ENCODE data around the gene EGFR. TPM values are rescaled to one million over a fixed set of nuclear protein-coding genes. Genes with fewer than 3 reads are reported as not detected.
A peak's percentile ranks its signal among the peaks of the same experiment; 100 is the strongest.

EGFR gene
- total RNA-seq, 2 donors from 2014 or later: 42.5 to 44.2 TPM

- H3K27me3 ChIP-seq: no peaks in the 10 kb centered on the region
- DNase-seq: peak in 2 of 4 donors; percentile 47 to 48
- H3K36me3 ChIP-seq (replicated peaks in 1 of 2; ENCODE audit: insufficient read depth in 1 of 2, low read depth in 2 of 2): no peaks in the 10 kb centered on the region
- no peak for TF ChIP-seq POLR2A (IDR thresholded peaks at IDR 0.05)
- TF ChIP-seq CTCF (IDR thresholded peaks at IDR 0.05): no peak
- ATAC-seq: peak; percentile 47
- no peak overlapping the region for H3K27ac ChIP-seq
- WGBS, 2 donors: 40 to 48% methylated on average over 6 to 8 of the region's 8 CpGs
- intact Hi-C loops (cut with DNase I): no loop called here
- H3K9me3 ChIP-seq: no peaks in the 10 kb centered on the region
- H3K4me3 ChIP-seq: no peak overlapping the region
- peaks cover 12% of the 10 kb centered on the region for H3K4me1 ChIP-seq
Observed at GRCh38 chr7:55140221-55140940, 121.6 kb downstream of the EGFR start.

GRCh38 chr7:55140941-55141278, 122.1 kb downstream of the EGFR start:
- H3K4me1 ChIP-seq: peaks cover 12% of the 10 kb centered on the region
- no peak for ATAC-seq
- no peak overlapping the region for H3K27ac ChIP-seq
- H3K36me3 ChIP-seq (replicated peaks in 1 of 2; ENCODE audit: insufficient read depth in 1 of 2, low read depth in 2 of 2): no peaks in the 10 kb centered on the region
- no peak overlapping the region for H3K4me3 ChIP-seq
- intact Hi-C loops (cut with DNase I): no loop called here
- DNase-seq: no peak
- no peaks in the 10 kb centered on the region for H3K27me3 ChIP-seq
- no peaks in the 10 kb centered on the region for H3K9me3 ChIP-seq
- TF ChIP-seq POLR2A (IDR thresholded peaks at IDR 0.05) (no peak), CTCF (IDR thresholded peaks at IDR 0.05) (no peak)

- 79 to 83% methylated on average over 13 of the region's 13 CpGs for WGBS, 2 donors
- Histone ChIP-seq H3K4me3 (no peak overlapping the region), H3K4me1 (peaks cover 12% of the 10 kb centered on the region), H3K27ac (no peak overlapping the region), H3K9me3 (no peaks in the 10 kb centered on the region), H3K36me3 (replicated peaks in 1 of 2; ENCODE audit: insufficient read depth in 1 of 2, low read depth in 2 of 2) (peaks cover 0 to 12% of the 10 kb centered on the region in 2 donors), H3K27me3 (no peaks in the 10 kb centered on the region)
- TF ChIP-seq CTCF (IDR thresholded peaks at IDR 0.05) (no peak), POLR2A (IDR thresholded peaks at IDR 0.05) (no peak)
- no peak for ATAC-seq
- no peak for DNase-seq
- intact Hi-C loops (cut with DNase I): no loop called here
Observed at GRCh38 chr7:55142919-55143600, 124.2 kb downstream of the EGFR start.

DNA sequence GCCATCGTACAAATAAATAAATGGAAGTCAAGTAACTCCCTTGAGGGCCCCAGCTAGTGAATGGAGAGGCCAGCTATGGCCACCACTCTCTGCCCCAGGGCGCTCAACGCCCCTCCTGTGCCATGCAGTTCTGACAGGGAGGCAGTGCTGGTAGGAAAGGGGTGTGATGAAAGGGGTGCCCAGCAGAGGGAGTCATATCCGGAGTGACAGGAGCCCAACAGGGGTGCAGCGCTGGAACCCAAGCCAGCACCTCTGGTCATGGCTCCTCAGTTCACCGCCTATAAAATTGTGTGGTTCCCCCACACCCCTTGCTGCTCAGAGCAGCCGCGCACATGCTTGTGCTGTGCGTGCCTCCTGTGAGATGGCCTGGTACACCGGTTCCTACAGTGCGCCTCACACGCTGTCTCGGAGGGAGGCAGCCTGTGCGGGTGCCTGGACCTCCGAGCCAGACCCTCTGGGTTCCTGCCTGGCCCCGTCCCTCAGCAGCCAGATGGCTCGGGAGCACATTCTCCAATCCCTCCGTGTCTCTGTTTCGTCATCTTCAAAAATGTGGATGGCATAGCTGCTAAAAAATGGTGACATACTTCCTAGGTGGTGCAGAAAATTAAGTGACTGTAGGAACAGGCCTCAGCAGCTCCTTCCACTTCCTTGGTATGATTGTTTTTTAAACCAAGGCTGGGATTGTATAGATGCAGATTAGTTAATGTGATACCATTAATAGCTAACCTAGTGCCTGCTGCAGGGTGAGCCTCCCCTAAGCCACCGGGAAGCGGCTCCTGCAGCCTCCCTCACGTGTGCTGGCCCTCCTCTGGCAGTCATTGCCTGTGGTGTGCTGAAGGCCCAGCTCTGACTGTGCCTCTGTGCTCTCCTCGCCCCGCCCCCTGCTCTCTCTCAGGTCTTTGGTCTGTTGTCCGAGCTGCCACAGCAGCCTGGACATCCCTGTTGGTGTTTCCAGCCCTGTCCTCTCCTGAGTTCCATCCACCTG, 125.8 kb downstream of the EGFR start:
- DNase-seq (no peak), ATAC-seq (no peak)
- H3K9me3 ChIP-seq: no peaks in the 10 kb centered on the region
- peaks cover 0 to 12% of the 10 kb centered on the region in 2 donors for H3K36me3 ChIP-seq (replicated peaks in 1 of 2; ENCODE audit: insufficient read depth in 1 of 2, low read depth in 2 of 2)
- intact Hi-C loops (cut with DNase I): no loop called here
- H3K27ac ChIP-seq: no peak overlapping the region
- no peaks in the 10 kb centered on the region for H3K27me3 ChIP-seq
- 76 to 81% methylated on average over 25 of the region's 25 CpGs for WGBS, 2 donors
- H3K4me1 ChIP-seq: peaks cover 8% of the 10 kb centered on the region
- H3K4me3 ChIP-seq: no peak overlapping the region
- TF ChIP-seq POLR2A (IDR thresholded peaks at IDR 0.05) (no peak), CTCF (IDR thresholded peaks at IDR 0.05) (no peak)
